OCI-LY3 (cell line): Measurements from ENCODE around the gene POLR3GL.

Experiments
- EZH2phosphoT487 ChIP-seq: fragments of 200-600 bp; shearing (Covaris generic); IDR thresholded peaks from 2 replicates; pipeline ENCODE4 v1.6.1; 2018; ENCODE audit warnings: antibody characterized with exemption, mixed run types, low read depth
- TF ChIP-seq, protein P1 (sequence below): fragments of 200-600, 300-600 bp; sonication (generic); IDR thresholded peaks from 2 replicates; pipeline ENCODE4 v1.5.1; 2014; ENCODE audit warnings: antibody characterized with exemption, low read length, low read depth

DNA sequence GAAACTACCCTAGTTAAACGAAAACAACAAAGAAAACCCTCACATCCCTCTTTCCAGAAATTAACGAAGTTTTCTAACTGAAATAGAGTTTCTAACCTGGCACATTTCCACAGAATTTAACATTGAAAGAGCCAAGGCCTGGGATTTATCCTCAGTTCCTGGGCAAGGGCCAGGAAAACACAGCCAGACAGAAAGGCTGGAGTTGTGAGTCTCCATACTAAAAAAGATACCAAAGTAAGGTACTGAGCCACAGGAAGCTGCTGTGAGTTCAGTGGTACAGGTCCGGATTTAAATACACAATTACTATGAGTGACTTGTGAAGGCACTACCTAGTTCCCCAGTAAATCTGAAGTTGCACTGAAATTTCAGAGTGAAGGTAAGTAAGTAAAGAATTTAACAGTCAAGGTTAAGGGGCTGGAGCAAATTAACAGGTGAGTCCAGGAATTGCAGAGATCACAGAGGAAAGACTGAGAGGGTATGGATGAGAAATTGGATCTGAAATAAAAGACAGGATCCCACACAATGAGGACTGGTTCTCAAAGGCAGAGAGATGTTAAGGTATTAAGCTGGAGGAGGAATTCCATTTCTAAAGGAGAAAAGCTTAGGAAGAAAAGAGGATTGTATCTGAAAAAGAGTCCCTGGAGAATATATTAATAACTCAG is 7.6 kb upstream of the POLR3GL start:
- TF ChIP-seq, protein P1, sequence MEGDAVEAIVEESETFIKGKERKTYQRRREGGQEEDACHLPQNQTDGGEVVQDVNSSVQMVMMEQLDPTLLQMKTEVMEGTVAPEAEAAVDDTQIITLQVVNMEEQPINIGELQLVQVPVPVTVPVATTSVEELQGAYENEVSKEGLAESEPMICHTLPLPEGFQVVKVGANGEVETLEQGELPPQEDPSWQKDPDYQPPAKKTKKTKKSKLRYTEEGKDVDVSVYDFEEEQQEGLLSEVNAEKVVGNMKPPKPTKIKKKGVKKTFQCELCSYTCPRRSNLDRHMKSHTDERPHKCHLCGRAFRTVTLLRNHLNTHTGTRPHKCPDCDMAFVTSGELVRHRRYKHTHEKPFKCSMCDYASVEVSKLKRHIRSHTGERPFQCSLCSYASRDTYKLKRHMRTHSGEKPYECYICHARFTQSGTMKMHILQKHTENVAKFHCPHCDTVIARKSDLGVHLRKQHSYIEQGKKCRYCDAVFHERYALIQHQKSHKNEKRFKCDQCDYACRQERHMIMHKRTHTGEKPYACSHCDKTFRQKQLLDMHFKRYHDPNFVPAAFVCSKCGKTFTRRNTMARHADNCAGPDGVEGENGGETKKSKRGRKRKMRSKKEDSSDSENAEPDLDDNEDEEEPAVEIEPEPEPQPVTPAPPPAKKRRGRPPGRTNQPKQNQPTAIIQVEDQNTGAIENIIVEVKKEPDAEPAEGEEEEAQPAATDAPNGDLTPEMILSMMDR, result no peak
- no peak for TF ChIP-seq EZH2phosphoT487
